Activated CD8-positive, alpha-beta T cell treated with anti-CD3 and anti-CD28 coated beads for 36 hours (primary cell): ENCODE data around the gene PRSS35. TPM values are rescaled to one million over a fixed set of nuclear protein-coding genes. Genes with fewer than 3 reads are reported as not detected.

Experiments used
- ATAC-seq: fragments of 200-7000 bp; cut with Tn5 transposase; one replicate; pipeline ENCODE4 v1.10.0; 2021; ENCODE audit warnings: mild to moderate bottlenecking, moderate library complexity
- CTCF ChIA-PET: fragments of 350-600 bp; sonication (Branson Sonifier 250); formaldehyde crosslinking; loops from one replicate; lab custom pipeline; 2021; ENCODE audit warnings: antibody characterized with exemption; lab: Charles Lee
- POLR2A ChIA-PET: fragments of 350-600 bp; sonication (Branson Sonifier 250); formaldehyde crosslinking; loops from one replicate; lab custom pipeline; 2021; ENCODE audit warnings: antibody characterized with exemption; lab: Charles Lee
- DNase-seq: peaks from one replicate; pipeline ENCODE4 v3.0.0-alpha.2; 2020
- H3K27ac Mint-ChIP-seq: one replicate; pipeline ENCODE4 v1.8.0; 2021; ENCODE audit warnings: mild to moderate bottlenecking, mixed read lengths
- H3K27me3 Mint-ChIP-seq: one replicate; pipeline ENCODE4 v1.8.0; 2021; ENCODE audit warnings: mixed read lengths
- H3K36me3 Mint-ChIP-seq: one replicate; pipeline ENCODE4 v1.8.0; 2021; ENCODE audit warnings: low read depth, mixed read lengths
- H3K4me1 Mint-ChIP-seq: one replicate; pipeline ENCODE4 v1.8.0; 2021; ENCODE audit warnings: low read depth, mixed read lengths
- H3K4me3 Mint-ChIP-seq: one replicate; pipeline ENCODE4 v1.8.0; 2021; ENCODE audit warnings: mild to moderate bottlenecking, moderate library complexity, mixed read lengths
- H3K9me3 Mint-ChIP-seq: one replicate; pipeline ENCODE4 v1.8.0; 2021; ENCODE audit warnings: mixed read lengths
- intact Hi-C: fragments of 100-400 bp; cut with micrococcal nuclease; formaldehyde crosslinking; loops from one replicate; pipeline ENCODE4 v1.10.0; 2022
- total RNA-seq, 2 experiments: library from RNA; stranded (reverse); gene quantifications; one replicate each; pipeline ENCODE4 v1.2.3, GENCODE V29; 2021
- TF ChIP-seq, protein P1 (sequence below): fragments of 200-600 bp; IDR thresholded peaks from one replicate; pipeline ENCODE4 v1.8.0; 2022; ENCODE audit warnings: antibody characterized with exemption, mild to moderate bottlenecking

The PRSS35 gene
- total RNA-seq, 2 experiments from 2014 or later: not detected

DNA sequence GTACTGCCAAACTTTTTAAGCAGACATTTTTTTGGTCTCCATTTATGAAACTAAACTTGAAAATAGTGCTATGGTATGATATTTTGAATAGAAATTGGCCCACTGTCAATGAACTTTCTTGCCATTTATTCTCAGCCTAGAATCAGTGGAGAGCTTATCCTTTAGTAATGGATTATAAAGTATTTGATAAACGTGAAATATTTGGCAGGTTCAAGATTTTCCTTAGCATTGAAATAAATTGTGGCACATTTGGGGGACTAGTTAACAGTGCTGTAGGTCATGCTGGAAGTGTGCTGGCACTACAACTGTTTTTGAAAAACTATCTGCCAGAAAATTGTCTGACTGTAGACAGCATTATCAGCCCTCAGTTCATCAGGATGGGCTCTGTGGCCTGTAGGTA, 2.1 kb downstream of the PRSS35 start:
- CTCF ChIA-PET: interaction anchor here (0.7 to 9.9 kb wide), 20 partner anchors 9 to 448 kb away, joined by 3 to 156 read pairs (median 4); partner anchors contain the start of genes DOP1A and UBE3D
- ATAC-seq: no peak
- POLR2A ChIA-PET: no interaction called here

DNA sequence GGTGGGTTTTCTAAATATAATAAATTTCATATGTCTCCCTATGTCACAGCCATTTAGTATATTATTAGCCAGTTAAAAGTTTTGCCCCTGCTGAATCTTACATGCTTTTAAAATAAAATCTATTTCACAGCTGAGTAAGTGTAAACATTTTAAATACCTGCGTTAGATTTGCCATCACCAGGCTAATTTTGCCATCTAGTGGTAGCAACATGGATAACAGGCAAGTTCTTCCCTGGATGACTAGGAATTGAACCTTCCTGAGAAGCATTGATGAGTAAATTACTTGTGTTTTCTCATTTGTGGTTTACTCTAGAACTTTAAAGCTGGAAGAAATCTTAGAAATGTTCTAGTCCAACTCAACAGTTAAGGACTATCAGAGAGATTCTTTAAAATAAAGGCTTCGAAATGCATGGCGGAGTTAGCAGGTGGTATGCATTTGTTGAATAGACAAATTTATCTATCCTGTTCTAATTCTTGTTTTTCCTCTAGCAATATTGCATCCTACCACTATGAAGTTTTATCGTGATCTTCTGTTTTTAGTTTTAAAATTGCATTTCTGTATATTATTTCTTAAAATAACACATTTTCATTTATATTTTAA, 2.6 kb downstream of the PRSS35 start:
- DNase-seq: peak; percentile 12
- peaks cover 23% of the 10 kb centered on the region for H3K27me3 Mint-ChIP-seq
- POLR2A ChIA-PET: no interaction called here

More for the DNA sequence above, 2.1 kb downstream of the PRSS35 start:
- Mint-ChIP-seq H3K4me3 (no peak overlapping the region), H3K27me3 (peaks cover 23% of the 10 kb centered on the region), H3K4me1 (peaks cover 6% of the 10 kb centered on the region), H3K9me3 (no peaks in the 10 kb centered on the region), H3K36me3 (no peaks in the 10 kb centered on the region), H3K27ac (no peak overlapping the region)
- no peak for DNase-seq
- intact Hi-C loops: loop anchor here (5.0 kb wide), 1 partner anchor 442 kb away; no protein-coding TSS in a partner anchor
- TF ChIP-seq, protein P1, sequence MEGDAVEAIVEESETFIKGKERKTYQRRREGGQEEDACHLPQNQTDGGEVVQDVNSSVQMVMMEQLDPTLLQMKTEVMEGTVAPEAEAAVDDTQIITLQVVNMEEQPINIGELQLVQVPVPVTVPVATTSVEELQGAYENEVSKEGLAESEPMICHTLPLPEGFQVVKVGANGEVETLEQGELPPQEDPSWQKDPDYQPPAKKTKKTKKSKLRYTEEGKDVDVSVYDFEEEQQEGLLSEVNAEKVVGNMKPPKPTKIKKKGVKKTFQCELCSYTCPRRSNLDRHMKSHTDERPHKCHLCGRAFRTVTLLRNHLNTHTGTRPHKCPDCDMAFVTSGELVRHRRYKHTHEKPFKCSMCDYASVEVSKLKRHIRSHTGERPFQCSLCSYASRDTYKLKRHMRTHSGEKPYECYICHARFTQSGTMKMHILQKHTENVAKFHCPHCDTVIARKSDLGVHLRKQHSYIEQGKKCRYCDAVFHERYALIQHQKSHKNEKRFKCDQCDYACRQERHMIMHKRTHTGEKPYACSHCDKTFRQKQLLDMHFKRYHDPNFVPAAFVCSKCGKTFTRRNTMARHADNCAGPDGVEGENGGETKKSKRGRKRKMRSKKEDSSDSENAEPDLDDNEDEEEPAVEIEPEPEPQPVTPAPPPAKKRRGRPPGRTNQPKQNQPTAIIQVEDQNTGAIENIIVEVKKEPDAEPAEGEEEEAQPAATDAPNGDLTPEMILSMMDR: no peak

DNA sequence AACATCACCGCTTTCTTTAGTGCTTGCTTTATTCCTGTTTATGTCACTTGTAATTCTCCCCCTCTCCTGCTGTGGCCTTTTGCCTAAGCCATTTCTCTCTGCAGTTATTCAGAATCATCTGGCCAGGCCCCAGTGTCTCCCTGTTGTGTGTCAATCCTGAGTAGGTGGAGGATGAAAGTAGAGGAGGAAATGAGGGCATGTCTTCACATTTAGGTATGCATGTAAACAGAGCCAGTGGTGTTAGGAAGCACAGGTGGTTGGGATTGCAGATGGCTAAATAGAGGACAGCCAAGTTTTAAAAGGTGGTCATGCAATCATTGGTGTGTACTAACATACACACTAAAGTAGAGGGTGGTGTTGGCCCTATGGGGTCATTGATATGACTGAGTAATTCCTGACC, 5.2 kb downstream of the PRSS35 start:
- no peaks in the 10 kb centered on the region for H3K36me3 Mint-ChIP-seq
- intact Hi-C loops: no loop called here
- TF ChIP-seq, protein P1: no peak
- no peak overlapping the region for H3K27ac Mint-ChIP-seq
- peaks cover 15% of the 10 kb centered on the region for H3K27me3 Mint-ChIP-seq
- POLR2A ChIA-PET: interaction anchor here (0.7 kb wide), 1 partner anchor 249 kb away, joined by 3 read pairs; no protein-coding TSS in a partner anchor
- CTCF ChIA-PET: no interaction called here
- H3K9me3 Mint-ChIP-seq: no peaks in the 10 kb centered on the region
- no peak overlapping the region for H3K4me3 Mint-ChIP-seq
- DNase-seq (no peak), ATAC-seq (no peak)
- peaks cover 3% of the 10 kb centered on the region for H3K4me1 Mint-ChIP-seq

More for the DNA sequence above, 2.6 kb downstream of the PRSS35 start:
- Mint-ChIP-seq H3K4me3 (no peak overlapping the region), H3K4me1 (peaks cover 6% of the 10 kb centered on the region), H3K36me3 (no peaks in the 10 kb centered on the region), H3K9me3 (no peaks in the 10 kb centered on the region), H3K27ac (no peak overlapping the region)
- peak; percentile 42 for ATAC-seq
- intact Hi-C loops: loop anchor here (1.0 to 5.0 kb wide), 2 partner anchors 293 to 443 kb away; no protein-coding TSS in a partner anchor
- TF ChIP-seq, protein P1: peak; percentile 77
- CTCF ChIA-PET: interaction anchor here (0.7 to 9.9 kb wide), 17 partner anchors 10 to 448 kb away, joined by 3 to 156 read pairs (median 4); partner anchors contain the start of genes DOP1A and UBE3D

DNA sequence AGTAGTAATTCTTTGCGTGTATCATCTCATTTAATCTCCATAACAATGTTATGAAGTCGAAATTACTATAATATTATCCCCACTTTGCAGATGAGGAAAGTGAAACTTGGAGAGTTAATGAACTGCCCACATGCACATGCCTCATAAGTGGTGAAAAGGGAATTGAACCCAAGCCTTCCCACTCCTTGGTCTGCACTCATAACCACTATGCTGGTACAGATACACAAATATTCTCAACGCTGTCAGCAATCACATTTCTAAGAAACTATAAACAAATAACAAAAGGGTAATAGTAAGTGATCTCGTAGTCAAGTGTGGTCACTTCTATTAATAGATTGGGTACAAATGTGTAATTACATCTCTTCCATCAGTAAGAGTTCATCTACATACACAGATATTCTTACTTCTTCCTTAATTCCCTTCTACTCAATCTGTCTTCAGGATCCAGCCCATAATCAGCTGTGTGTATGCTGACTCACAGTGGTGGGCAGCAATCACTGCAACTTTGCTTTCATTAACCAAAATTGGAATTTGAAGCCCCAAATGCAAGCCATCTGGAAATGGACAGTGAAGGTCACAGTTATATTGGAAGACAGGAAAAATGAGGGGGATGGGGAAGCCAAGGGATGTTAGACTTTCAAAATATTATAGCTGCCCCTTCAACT, 6.6 kb downstream of the PRSS35 start:
- Mint-ChIP-seq H3K36me3 (no peaks in the 10 kb centered on the region), H3K4me3 (no peak overlapping the region), H3K27me3 (peaks cover 9% of the 10 kb centered on the region), H3K4me1 (no peaks in the 10 kb centered on the region), H3K9me3 (no peaks in the 10 kb centered on the region), H3K27ac (no peak overlapping the region)
- POLR2A ChIA-PET: interaction anchor here (0.6 kb wide), 1 partner anchor 12 kb away, joined by 3 read pairs; no protein-coding TSS in a partner anchor
- TF ChIP-seq, protein P1: no peak
- DNase-seq: no peak
- intact Hi-C loops: no loop called here
- ATAC-seq: no peak
- CTCF ChIA-PET: interaction anchor here (1.2 to 2.3 kb wide), 2 partner anchors 296 to 300 kb away, joined by 3 to 9 read pairs; no protein-coding TSS in a partner anchor
